GM21723 (cell line): Measurements from ENCODE around the gene ZNF761.
A peak's percentile ranks its signal among the peaks of the same experiment; 100 is the strongest.
"Not testable (repeated sequence)": the region's sequence is repeated elsewhere in the genome, so short reads cannot be mapped to it uniquely, and the experiment has no call there.

ENCODE experiments used
- ATAC-seq: cut with Tn5 transposase; IDR thresholded peaks from one replicate; pipeline ENCODE4 v1.9.1; 2021; ENCODE audit warnings: mild to moderate bottlenecking, moderate library complexity; ENCODE audit not compliant: unreplicated experiment

The ZNF761 gene

GRCh38 chr19:53431399-53432087, at the start of gene ZNF761:
ZNF761 (plus strand) TSS chr19:53431984; CDS start chr19:53447269, 15,285 bp downstream.
- ATAC-seq: peak; percentile 96

GRCh38 chr19:53388168-53388567, 43.6 kb upstream of the ZNF761 start:
- no peak for ATAC-seq

- ATAC-seq: no peak
Observed at GRCh38 chr19:53388904-53389303, 42.9 kb upstream of the ZNF761 start.

GRCh38 chr19:53389571-53389970, 42.2 kb upstream of the ZNF761 start:
- ATAC-seq: no peak

GRCh38 chr19:53389978-53390377, 41.8 kb upstream of the ZNF761 start:
- ATAC-seq: no peak

- ATAC-seq: peak; percentile 8
Observed at GRCh38 chr19:53394522-53394973, 37.2 kb upstream of the ZNF761 start.

- ATAC-seq: peak; percentile 86
Observed at GRCh38 chr19:53394974-53395839, 36.6 kb upstream of the ZNF761 start, which contains the start of gene ZNF765. ZNF765 (plus strand) TSS chr19:53395149; CDS start chr19:53398016, 2,867 bp downstream.

GRCh38 chr19:53395840-53396524, 35.8 kb upstream of the ZNF761 start:
- not testable (repeated sequence) for ATAC-seq

GRCh38 chr19:53396525-53396868, 35.3 kb upstream of the ZNF761 start:
- no peak for ATAC-seq

- ATAC-seq: not testable (repeated sequence)
Observed at GRCh38 chr19:53397918-53398317, 33.9 kb upstream of the ZNF761 start.

- ATAC-seq: no peak
Observed at GRCh38 chr19:53409505-53410204, 22.1 kb upstream of the ZNF761 start.

GRCh38 chr19:53420520-53421315, 11.1 kb upstream of the ZNF761 start:
- ATAC-seq: not testable (repeated sequence)

GRCh38 chr19:53422551-53422950, 9.2 kb upstream of the ZNF761 start:
- ATAC-seq: no peak

GRCh38 chr19:53423074-53423473, 8.7 kb upstream of the ZNF761 start:
- ATAC-seq: not testable (repeated sequence)

- ATAC-seq: not testable (repeated sequence)
Observed at GRCh38 chr19:53423680-53424079, 8.1 kb upstream of the ZNF761 start.

- ATAC-seq: no peak
Observed at GRCh38 chr19:53424968-53425597, 6.7 kb upstream of the ZNF761 start.

GRCh38 chr19:53432088-53432661, 391 bp downstream of the ZNF761 start:
- peak; percentile 29 for ATAC-seq

GRCh38 chr19:53443809-53444208, 12.0 kb downstream of the ZNF761 start:
- ATAC-seq: not testable (repeated sequence)

GRCh38 chr19:53447196-53447595, 15.4 kb downstream of the ZNF761 start:
- not testable (repeated sequence) for ATAC-seq
